Measurements from ENCODE around the gene GHSR.

The GHSR gene

GRCh38 chr3:172446198-172446597, 2.1 kb downstream of the GHSR start:
- no peak overlapping the region for H3K27ac ChIP-seq (ENCODE audit: low read length)
- H3K79me2 ChIP-seq (ENCODE audit: low read length), result no peaks in the 10 kb centered on the region
- H3K4me2 ChIP-seq (ENCODE audit: low read length), result no peak overlapping the region
- TF ChIP-seq EZH2phosphoT487 (IDR thresholded peaks at IDR 0.05; ENCODE audit: low read depth) (no peak), CTCF (IDR thresholded peaks at IDR 0.05; ENCODE audit: low read depth, low read length) (no peak)
- no peaks in the 10 kb centered on the region; the same call in 1 of the 2 replicates for H4K20me1 ChIP-seq (ENCODE audit: insufficient read depth, low read length)
- no peaks in the 10 kb centered on the region for H3K9me3 ChIP-seq (ENCODE audit: insufficient read depth, low read length)
- no peaks in the 10 kb centered on the region for H3K36me3 ChIP-seq (replicated peaks; ENCODE audit: low read depth, low read length)
- no peak overlapping the region for H3K4me3 ChIP-seq (ENCODE audit: low read length)
- no peak overlapping the region for H3K9ac ChIP-seq (ENCODE audit: low read length)
- H2AFZ ChIP-seq (ENCODE audit: low read depth, low read length), result no peak overlapping the region
- no peaks in the 10 kb centered on the region for H3K4me1 ChIP-seq (ENCODE audit: low read length)
- no peaks in the 10 kb centered on the region for H3K27me3 ChIP-seq (ENCODE audit: low read depth, low read length)

- Histone ChIP-seq H3K4me3 (ENCODE audit: low read length) (no peak overlapping the region), H3K4me2 (ENCODE audit: low read length) (no peak overlapping the region), H3K9ac (ENCODE audit: low read length) (no peak overlapping the region), H3K36me3 (replicated peaks; ENCODE audit: low read depth, low read length) (no peaks in the 10 kb centered on the region), H3K4me1 (ENCODE audit: low read length) (no peaks in the 10 kb centered on the region), H3K27ac (ENCODE audit: low read length) (no peak overlapping the region), H2AFZ (ENCODE audit: low read depth, low read length) (no peak overlapping the region), H3K9me3 (ENCODE audit: insufficient read depth, low read length) (no peaks in the 10 kb centered on the region), H3K79me2 (ENCODE audit: low read length) (no peaks in the 10 kb centered on the region), H3K27me3 (ENCODE audit: low read depth, low read length) (no peaks in the 10 kb centered on the region), H4K20me1 (ENCODE audit: insufficient read depth, low read length) (no peaks in the 10 kb centered on the region; the same call in 1 of the 2 replicates)
- TF ChIP-seq EZH2phosphoT487 (IDR thresholded peaks at IDR 0.05; ENCODE audit: low read depth) (no peak), CTCF (IDR thresholded peaks at IDR 0.05; ENCODE audit: low read depth, low read length) (no peak)
Observed at GRCh38 chr3:172444821-172445220, 3.4 kb downstream of the GHSR start.

- H3K4me1 ChIP-seq (ENCODE audit: low read length), result no peaks in the 10 kb centered on the region
- no peaks in the 10 kb centered on the region for H3K36me3 ChIP-seq (replicated peaks; ENCODE audit: low read depth, low read length)
- H3K4me2 ChIP-seq (ENCODE audit: low read length), result no peak overlapping the region
- H3K9me3 ChIP-seq (ENCODE audit: insufficient read depth, low read length), result no peaks in the 10 kb centered on the region
- H3K27ac ChIP-seq (ENCODE audit: low read length), result no peak overlapping the region
- TF ChIP-seq EZH2phosphoT487 (IDR thresholded peaks at IDR 0.05; ENCODE audit: low read depth), result no peak
- no peak for TF ChIP-seq CTCF (IDR thresholded peaks at IDR 0.05; ENCODE audit: low read depth, low read length)
- no peak overlapping the region for H3K4me3 ChIP-seq (ENCODE audit: low read length)
- H3K79me2 ChIP-seq (ENCODE audit: low read length), result no peaks in the 10 kb centered on the region
- H3K27me3 ChIP-seq (ENCODE audit: low read depth, low read length), result no peaks in the 10 kb centered on the region
- no peak overlapping the region for H2AFZ ChIP-seq (ENCODE audit: low read depth, low read length)
- no peak overlapping the region for H3K9ac ChIP-seq (ENCODE audit: low read length)
- no peaks in the 10 kb centered on the region; the same call in 1 of the 2 replicates for H4K20me1 ChIP-seq (ENCODE audit: insufficient read depth, low read length)
Observed at GRCh38 chr3:172442606-172443005, 5.7 kb downstream of the GHSR start.

GRCh38 chr3:172441581-172441980, 6.7 kb downstream of the GHSR start:
- Histone ChIP-seq H2AFZ (ENCODE audit: low read depth, low read length) (no peak overlapping the region), H3K4me1 (ENCODE audit: low read length) (no peaks in the 10 kb centered on the region), H3K27ac (ENCODE audit: low read length) (no peak overlapping the region), H3K4me3 (ENCODE audit: low read length) (no peak overlapping the region), H3K9me3 (ENCODE audit: insufficient read depth, low read length) (no peaks in the 10 kb centered on the region), H3K9ac (ENCODE audit: low read length) (no peak overlapping the region), H3K4me2 (ENCODE audit: low read length) (no peak overlapping the region), H3K36me3 (replicated peaks; ENCODE audit: low read depth, low read length) (no peaks in the 10 kb centered on the region), H4K20me1 (ENCODE audit: insufficient read depth, low read length) (no peaks in the 10 kb centered on the region; the same call in 1 of the 2 replicates), H3K79me2 (ENCODE audit: low read length) (no peaks in the 10 kb centered on the region), H3K27me3 (ENCODE audit: low read depth, low read length) (no peaks in the 10 kb centered on the region)
- TF ChIP-seq EZH2phosphoT487 (IDR thresholded peaks at IDR 0.05; ENCODE audit: low read depth), result no peak
- TF ChIP-seq CTCF (IDR thresholded peaks at IDR 0.05; ENCODE audit: low read depth, low read length), result no peak

Measured in OCI-LY3 (cell line).